ENCODE results near the gene EHMT1.

EHMT1 gene

GRCh38 chr9:137648396-137648795 lies 29.6 kb downstream of the EHMT1 start:
- no peak for DNase-seq

- DNase-seq = no peak
Observed at GRCh38 chr9:137649553-137649952, 30.7 kb downstream of the EHMT1 start.

DNA sequence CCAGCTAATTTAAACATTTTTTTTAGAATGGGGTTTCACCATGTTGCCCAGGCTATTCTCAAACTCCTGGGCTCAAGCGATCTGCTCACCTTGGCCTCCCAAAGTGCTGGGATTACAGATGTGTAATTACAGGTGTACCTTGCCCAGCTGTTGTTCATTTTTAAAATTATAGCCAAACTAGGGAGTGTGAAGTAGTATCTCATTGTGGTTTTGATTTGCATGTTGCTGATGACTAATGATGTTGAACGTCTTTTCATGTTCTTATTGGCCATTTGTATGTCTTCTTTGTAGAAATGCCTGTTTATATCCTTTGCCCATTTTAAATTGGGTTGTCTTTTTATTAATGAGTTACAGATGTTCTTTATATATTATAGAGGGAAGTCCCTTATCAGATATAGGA lies 31.5 kb downstream of the EHMT1 start:
- DNase-seq = no peak

GRCh38 chr9:137650779-137651178 lies 32.0 kb downstream of the EHMT1 start:
- DNase-seq = no peak

- DNase-seq = no peak
Observed at GRCh38 chr9:137656416-137656815, 37.6 kb downstream of the EHMT1 start.

DNA sequence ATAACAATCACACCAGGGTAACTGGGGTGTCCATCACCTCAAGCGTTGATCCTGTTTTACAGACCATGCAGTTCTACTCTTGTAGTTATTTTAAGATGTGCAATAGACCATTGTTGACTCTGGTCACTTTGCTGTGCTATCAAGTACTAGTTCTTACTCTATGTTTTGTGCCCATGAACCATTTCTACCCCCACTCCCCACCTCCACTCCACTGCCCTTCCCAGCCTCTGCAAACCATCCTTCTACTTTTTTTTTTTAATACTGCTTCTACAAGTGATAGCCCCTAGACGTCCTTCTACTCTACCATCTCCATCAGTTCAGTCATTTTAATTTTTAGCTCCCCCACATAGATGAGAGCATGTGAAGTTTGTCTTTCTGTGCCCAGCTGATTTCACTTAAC lies 38.8 kb downstream of the EHMT1 start:
- no peak for DNase-seq

GRCh38 chr9:137658781-137659180 lies 40.0 kb downstream of the EHMT1 start:
- no peak for DNase-seq

DNA sequence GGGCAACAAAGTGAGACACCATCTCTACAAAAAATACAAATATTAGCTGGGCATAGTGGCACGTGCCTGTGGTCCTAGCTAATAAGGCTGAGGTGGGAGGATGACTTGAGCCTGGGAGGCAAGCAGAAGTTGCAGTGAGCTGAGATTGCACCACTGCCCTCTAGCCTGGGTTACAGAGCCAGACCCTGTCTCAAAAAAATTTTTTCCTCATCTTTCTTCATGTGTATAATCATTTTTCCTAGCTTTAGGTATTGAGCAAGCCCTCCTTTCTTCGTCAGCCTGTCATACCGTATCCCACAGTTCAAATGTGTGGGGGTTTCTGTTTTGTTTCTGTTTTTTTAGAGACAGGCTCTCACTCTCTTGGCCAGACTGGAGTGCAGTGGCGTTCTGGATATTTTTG lies 41.3 kb downstream of the EHMT1 start:
- DNase-seq = no peak

DNA sequence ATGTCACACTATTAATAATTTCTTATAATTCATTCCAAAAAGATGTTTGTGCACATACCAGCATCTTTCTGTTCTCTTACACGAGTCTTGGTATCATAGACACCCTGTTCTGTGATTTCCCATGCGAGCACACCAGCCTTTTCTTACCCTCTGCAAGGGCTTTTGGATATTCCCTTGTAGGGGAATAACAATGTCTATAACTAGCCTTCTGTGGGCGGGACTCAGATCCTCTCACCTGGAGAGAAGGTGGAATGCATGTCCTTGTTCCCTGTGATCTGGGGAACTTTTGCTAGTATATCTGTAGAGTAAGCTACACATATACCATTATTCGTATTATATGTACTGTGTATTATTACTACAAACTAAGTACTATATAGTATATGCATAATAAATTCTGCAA lies 44.8 kb downstream of the EHMT1 start:
- no peak for DNase-seq

DNA sequence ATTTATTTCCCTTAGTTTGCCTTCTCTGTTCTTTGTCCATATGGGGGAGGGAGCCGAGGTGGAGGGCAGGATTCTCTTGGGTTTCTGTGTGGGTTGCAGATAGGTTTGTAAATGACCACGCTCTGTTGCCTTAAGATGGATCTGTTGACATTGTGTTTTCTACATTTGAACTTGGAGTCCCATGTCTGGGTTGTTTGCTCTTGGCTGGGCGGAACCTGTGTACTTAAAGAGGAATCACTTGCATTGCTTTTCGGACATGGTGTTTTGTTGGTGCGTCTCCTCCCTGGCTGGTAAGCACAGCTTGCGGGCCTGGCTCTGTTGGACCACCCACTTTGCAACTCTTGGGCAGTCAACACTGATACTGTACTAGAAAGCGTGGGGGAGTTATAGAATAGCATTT lies 45.9 kb downstream of the EHMT1 start:
- DNase-seq = no peak

DNA sequence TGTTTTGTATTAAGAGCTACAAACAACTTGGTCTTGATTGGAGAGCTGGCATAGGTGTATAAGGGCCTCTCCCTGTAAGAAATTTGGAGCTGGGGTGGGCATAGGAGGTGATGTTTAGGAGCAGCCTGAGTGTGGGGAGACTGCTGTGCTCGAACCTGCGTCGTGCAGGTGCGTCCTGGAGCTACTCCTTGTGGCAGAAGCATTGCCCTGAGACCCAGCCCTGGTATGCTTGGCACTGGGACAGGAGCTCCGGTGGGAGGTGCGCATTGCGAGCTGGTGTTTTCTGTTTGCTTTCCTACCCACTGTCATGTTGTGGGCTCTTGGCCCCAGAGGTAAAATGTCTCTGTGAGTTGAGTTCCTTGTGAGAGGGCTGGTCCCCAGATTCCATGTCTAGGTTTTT lies 46.4 kb downstream of the EHMT1 start:
- DNase-seq = no peak

DNA sequence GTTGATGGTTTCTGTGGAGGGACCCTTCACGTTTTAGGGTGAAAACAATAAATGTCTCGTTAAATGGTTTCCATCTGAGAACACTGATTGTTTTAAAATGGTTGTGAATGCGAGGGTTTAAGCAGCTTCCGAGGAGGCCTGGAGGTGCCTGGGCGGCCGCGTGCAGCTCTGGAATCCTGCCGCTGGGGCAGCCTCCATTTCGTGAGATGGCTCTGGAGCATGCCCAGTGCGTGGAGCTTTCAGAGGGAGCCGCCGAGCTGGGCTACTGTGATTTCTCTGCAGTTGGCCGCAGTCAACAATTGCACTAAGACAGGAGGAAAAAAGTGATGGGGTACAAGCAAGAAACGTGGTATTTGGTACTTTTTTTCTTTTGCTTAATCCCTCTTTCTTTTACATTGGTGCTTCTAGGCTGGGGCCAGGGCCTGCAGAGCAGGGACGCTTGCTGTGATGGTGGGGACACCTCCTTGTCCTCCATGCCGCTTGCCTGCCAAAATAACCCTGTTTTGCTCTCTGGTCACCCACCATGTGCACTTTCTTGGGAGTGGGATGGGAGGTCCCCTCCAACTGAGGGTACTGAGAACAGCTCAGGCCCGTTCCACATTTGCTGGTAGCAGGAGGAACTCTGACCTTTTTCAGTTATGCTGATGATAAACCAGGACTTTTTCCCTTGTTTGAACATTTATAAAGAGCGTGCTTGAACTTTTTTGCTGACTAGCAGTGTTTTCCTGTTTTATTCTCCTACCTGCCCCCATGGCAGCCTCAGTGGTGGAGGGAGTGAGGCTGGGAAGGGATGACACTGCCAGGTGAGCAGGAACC lies 47.1 kb downstream of the EHMT1 start:
- no peak for DNase-seq

GRCh38 chr9:137666513-137666822 lies 47.7 kb downstream of the EHMT1 start:
- no peak for DNase-seq

DNA sequence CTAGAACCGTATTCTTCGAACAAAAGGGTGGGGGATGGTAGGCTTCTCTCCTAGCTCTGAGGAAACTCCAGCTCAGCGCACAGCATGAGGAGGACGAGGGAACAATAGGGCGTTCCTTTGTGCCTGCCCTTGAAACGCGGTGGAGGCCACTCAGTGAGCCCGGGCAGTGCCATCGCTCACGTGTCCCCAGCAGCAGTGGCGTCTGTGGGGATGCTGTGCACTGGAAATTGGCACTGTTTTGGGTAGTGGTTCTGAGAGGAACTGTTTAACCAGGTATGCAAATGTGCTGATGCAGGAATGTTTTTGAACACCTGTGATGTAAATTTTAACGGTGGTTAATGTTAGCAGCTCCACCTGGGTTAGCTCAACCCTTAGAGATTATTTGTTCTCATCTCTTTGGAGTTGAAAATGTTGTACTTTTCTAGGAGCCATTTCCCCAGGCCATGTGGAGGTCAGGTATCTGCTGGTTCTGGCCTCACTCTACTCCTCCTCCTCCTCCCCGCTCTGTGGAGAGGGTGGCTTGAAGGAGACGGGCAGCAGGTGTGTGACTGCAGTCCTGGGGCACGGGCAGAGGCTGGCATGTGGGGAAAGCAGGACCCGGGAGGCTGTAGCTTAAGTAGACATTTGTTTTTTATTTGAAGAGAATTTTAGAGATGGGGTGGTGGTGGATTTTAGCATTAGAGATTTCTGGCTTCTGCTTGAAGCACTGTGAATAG lies 48.3 kb downstream of the EHMT1 start:
- no peak for DNase-seq

DNA sequence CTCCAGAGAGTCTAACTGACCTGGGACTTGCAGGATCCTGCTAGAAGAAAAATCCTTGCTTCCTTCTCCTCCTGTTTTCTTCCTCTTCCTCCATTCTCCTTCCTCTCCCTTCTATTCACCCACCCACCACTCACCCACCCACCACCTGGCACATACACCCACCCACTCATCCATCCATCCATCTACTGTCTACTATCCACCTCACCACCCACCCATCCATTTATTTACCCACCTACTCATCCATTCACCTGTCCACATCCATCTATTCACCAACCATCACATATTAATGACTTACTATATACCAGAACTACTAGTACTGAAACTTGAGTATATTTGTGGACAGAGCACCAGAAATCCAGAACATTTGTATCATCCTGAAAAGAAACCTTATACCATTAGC lies 49.4 kb downstream of the EHMT1 start:
- DNase-seq = no peak

DNA sequence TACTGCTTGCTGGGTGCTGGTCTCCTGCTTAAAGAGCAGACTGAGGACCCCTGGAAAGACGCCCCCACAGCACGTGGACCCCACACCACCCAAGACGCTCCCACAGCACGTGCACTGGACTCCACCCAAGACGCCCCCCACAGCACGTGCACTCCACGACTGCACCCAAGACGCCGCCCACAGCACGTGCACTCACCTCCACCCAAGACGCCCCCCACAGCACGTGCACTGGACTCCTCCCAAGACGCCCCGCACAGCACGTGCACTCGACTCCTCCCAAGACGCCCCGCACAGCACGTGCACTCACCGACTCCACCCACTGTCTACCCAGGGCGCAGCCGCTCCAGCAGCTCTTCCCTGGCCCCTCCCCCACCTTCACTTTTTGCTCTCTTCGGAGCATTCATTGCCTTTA lies 50.5 kb downstream of the EHMT1 start:
- peak; percentile 48 for DNase-seq

DNA sequence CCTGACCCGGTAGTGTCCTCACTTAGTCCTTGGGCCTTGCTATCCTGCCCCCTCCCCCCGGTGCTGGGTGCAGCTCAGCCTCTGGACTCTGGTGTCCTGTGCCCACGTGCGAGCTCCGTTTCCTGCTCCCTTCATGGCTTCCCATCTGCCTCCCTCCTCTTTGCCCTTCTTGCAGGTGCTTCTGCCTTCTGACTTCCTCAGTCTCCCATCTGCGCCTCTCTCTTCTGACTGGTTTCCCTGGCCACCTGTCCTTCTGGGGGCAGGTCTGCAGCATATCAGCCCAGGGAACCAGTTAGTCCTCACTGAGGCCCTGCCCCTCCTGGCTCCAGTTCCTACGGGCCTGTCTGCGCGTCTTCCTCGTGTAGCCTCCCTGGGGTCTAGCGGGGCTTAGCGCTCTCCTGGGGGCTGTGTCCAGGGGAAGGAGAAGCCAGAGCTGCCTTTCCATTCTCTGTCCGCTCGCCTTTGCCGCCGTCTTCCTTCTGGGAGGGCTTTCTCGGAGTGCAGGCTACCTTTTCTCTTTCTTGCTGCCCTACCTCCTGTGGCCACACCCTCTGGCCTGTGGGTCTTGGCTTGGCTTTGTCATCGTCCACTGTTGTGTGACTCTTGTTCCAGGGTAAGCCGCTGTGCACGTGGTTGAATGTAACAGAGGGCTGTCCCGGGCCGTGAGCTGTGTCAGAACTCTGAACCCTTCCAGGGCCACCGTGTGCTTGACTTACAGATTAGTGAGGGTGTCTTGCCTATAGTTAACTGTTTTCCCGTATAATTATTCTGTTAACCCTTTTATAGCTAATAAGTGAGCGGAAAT lies 51.8 kb downstream of the EHMT1 start:
- no peak for DNase-seq

DNA sequence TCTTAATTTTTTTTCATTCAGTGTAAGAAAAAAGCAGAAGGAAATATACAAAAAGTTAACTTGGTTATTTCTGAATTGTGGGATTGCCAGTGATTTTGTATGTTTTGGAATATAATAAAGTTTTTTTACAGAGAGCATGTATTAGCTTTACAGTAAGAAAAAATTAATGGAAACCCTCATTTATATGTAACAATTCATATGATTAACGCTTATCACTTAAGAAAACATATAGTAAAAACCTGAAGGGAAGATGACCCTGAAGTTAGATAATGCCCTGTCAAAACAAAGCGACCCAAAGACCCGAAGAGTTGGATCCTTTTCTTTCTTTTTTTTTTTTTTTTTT lies 52.4 kb downstream of the EHMT1 start:
- DNase-seq = no peak

DNA sequence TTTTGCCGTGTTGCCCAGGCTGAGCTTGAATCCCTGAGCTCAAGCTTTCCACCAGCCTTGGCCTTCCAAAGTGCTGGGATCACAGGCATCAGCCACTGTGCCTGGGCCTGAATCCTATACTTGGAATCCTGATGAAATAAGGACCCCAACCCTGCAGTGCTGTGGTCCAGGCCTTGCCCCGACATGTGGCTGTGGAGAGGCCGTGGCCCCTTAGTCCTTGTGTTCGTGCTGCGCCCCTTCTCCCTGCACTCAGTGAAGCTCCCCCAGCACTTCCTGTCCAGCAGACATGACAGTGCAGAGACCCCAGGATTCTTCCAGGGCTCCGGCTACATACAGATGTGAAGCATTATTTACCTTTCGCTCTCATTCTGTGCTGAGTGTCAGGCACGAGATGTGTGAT lies 52.9 kb downstream of the EHMT1 start:
- DNase-seq = no peak

DNA sequence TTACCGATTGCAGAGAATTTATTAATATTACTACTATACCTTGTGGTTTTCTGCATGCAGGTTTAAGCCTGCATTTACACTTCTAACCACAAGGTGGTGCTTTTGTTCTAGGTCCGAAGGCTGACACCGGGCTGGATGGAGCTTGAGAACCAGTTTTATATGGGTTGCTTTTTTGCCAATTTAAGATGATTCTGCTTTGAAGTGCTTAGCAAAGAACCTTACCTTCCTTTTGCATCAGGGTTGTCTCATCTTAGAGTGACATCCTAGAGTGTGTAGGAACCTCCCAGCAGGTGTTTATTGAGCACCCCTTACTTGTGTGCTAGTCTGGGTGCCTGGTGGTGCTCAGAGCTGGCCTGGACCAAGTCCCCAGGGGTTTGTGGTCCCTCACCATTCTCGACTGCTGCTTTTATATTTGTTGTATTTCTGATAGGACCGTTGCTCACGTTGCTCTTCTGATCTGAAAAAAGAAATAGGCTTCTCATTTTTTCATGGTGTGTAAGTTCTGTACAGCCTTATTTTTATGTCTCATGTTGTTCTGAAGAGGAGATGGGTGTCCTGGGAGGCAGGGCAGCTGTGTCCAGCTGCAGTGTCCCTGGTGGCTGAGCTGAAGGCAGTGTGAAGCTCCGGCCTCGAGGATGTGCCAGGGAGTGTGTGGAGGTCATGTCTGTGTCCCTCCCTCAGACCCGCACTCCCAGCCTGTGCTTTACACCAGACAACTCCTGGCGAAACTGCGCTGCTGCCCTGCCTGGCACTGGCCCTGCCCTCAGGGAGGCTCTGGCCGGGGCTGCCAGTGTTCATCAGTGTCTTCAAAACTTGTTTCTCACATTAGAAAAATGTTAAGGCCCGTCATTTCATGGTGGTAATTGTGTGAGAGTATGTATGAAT lies 54.3 kb downstream of the EHMT1 start:
- no peak for DNase-seq

- DNase-seq = peak; percentile 52
Observed at GRCh38 chr9:137673886-137674285, 55.1 kb downstream of the EHMT1 start.

- DNase-seq = no peak
Observed at GRCh38 chr9:137674307-137674975, 55.6 kb downstream of the EHMT1 start.

GRCh38 chr9:137674976-137675320 lies 56.1 kb downstream of the EHMT1 start:
- no peak for DNase-seq
